ENCODE measurements around the gene YAP1. TPM values are rescaled to one million over a fixed set of nuclear protein-coding genes. Genes with fewer than 3 reads are reported as not detected.
A peak's percentile ranks its signal among the peaks of the same experiment; 100 is the strongest.

YAP1 gene
- total RNA-seq: 10 to 100 TPM; 26.0 to 38.9 TPM

GRCh38 chr11:102109896-102110760 is at the start of gene YAP1:
Gene YAP1 (plus strand): TSS chr11:102110447. CDS start chr11:102110849, 402 bp downstream.
- intact Hi-C loops (cut with DNase I): no loop called here
- Histone ChIP-seq H3K4me3 (peak within 1 kb of the TSS; percentile 37 to 93), H3K36me3 (replicated peaks in 1 of 2; ENCODE audit: insufficient read depth in 1 of 2, low read depth in 2 of 2) (no peaks in the 10 kb centered on the region), H3K9me3 (no peaks in the 10 kb centered on the region), H3K27me3 (no peaks in the 10 kb centered on the region), H3K4me1 (peaks cover 28% of the 10 kb centered on the region), H3K27ac (peak within 1 kb of the TSS; percentile 88 to 98 (median 92))
- DNase-seq (peak; percentile 85 to 91 (median 88)), ATAC-seq (peak; percentile 88)
- TF ChIP-seq CTCF (IDR thresholded peaks at IDR 0.05): peak in 2 of 7 experiments; percentile 14 to 31
- TF ChIP-seq POLR2A (IDR thresholded peaks at IDR 0.05): peak; percentile 40 to 73 (median 71)
- 0 to 1% methylated on average over 55 to 102 of the region's 104 CpGs for WGBS, 2 donors

- H3K27ac ChIP-seq: no peak overlapping the region
- peak in 1 of 4 donors; percentile 13 for DNase-seq
- no peaks in the 10 kb centered on the region for H3K9me3 ChIP-seq
- H3K36me3 ChIP-seq (replicated peaks in 1 of 2; ENCODE audit: insufficient read depth in 1 of 2, low read depth in 2 of 2): no peaks in the 10 kb centered on the region
- peak in 3 of 7 experiments; percentile 8 to 29 (median 9) for TF ChIP-seq CTCF (IDR thresholded peaks at IDR 0.05)
- no peak for TF ChIP-seq POLR2A (IDR thresholded peaks at IDR 0.05)
- no peaks in the 10 kb centered on the region for H3K27me3 ChIP-seq
- no peak for ATAC-seq
- H3K4me3 ChIP-seq: no peak overlapping the region
- 22 to 33% methylated on average over 2 of the region's 2 CpGs for WGBS, 2 donors
- no peaks in the 10 kb centered on the region for H3K4me1 ChIP-seq
- intact Hi-C loops (cut with DNase I): no loop called here
These were observed 49.0 kb upstream of the YAP1 start for GRCh38 chr11:102061276-102061675.

GRCh38 chr11:102062106-102062505 is 48.1 kb upstream of the YAP1 start:
- Histone ChIP-seq H3K4me1 (no peaks in the 10 kb centered on the region), H3K36me3 (replicated peaks in 1 of 2; ENCODE audit: insufficient read depth in 1 of 2, low read depth in 2 of 2) (no peaks in the 10 kb centered on the region), H3K4me3 (no peak overlapping the region), H3K9me3 (no peaks in the 10 kb centered on the region), H3K27me3 (no peaks in the 10 kb centered on the region), H3K27ac (no peak overlapping the region)
- DNase-seq: no peak
- intact Hi-C loops (cut with DNase I): no loop called here
- no peak for ATAC-seq
- WGBS, 2 donors: 82 to 90% methylated on average over 2 of the region's 2 CpGs
- TF ChIP-seq CTCF (IDR thresholded peaks at IDR 0.05) (no peak), POLR2A (IDR thresholded peaks at IDR 0.05) (no peak)

- intact Hi-C loops (cut with DNase I): no loop called here
- no peak overlapping the region for H3K27ac ChIP-seq
- DNase-seq (no peak), ATAC-seq (no peak)
- no peaks in the 10 kb centered on the region for H3K36me3 ChIP-seq (replicated peaks in 1 of 2; ENCODE audit: insufficient read depth in 1 of 2, low read depth in 2 of 2)
- TF ChIP-seq POLR2A (IDR thresholded peaks at IDR 0.05) (no peak), CTCF (IDR thresholded peaks at IDR 0.05) (no peak)
- H3K9me3 ChIP-seq: no peaks in the 10 kb centered on the region
- H3K4me3 ChIP-seq: no peak overlapping the region
- H3K27me3 ChIP-seq: no peaks in the 10 kb centered on the region
- WGBS, 2 donors: 80 to 85% methylated on average over 2 of the region's 2 CpGs
- no peaks in the 10 kb centered on the region for H3K4me1 ChIP-seq
These were observed 45.9 kb upstream of the YAP1 start for GRCh38 chr11:102064316-102064715.

All from body of pancreas (tissue), 4 donors.